Brain pericyte (primary cell): ENCODE measurements around the gene GPR176.

Experiments
- DNase-seq: peaks from one replicate; pipeline ENCODE4 v3.0.0-alpha.2; 2012; ENCODE audit warnings: low read depth, low spot score

The GPR176 gene

DNA sequence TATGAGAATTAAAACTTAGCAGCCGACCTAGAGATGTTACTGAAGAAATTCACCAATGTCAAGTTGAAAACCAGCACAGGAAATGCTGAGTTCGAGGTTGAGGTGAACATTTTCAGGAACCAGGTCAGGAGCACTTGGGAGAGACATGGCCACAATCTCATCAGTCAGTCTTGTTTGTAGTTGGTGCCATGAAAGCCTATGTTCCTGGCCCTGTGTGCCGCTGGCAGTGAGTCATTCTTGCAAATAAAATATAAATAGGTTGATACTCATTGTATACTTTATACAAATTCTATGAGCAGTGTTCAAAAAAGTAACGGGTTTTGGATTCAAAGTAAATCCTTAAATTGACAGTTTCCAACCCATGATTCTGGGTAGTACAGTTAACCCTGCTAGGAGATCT is 135.9 kb downstream of the GPR176 start:
- DNase-seq, result no peak

DNA sequence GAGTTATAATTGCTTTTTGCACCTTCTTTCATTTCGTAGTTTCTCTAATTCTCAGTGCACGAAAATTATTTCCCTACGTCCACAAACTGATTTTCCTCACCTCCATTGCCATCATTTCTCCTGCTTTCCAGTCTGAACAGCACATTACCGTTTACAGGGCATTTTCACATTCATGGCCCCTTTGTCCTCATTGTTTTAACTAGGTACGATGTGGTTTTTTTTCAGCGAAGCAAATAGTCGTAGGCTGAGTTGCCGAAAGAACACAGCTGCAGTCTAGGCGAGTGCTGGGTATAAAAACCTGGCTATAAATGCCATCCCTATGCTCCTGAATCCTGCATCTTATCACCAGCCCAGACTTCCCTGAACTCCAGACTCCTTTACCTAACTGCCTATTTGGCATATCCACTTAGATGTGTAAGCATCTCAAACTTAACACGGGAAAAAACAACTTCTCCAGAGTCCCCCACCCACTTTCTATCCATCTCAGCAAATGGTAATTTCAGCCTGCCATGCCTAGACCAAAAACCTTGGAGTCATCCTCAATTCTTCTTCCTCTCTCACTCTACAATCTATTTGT is 136.7 kb downstream of the GPR176 start:
- DNase-seq, result no peak

DNA sequence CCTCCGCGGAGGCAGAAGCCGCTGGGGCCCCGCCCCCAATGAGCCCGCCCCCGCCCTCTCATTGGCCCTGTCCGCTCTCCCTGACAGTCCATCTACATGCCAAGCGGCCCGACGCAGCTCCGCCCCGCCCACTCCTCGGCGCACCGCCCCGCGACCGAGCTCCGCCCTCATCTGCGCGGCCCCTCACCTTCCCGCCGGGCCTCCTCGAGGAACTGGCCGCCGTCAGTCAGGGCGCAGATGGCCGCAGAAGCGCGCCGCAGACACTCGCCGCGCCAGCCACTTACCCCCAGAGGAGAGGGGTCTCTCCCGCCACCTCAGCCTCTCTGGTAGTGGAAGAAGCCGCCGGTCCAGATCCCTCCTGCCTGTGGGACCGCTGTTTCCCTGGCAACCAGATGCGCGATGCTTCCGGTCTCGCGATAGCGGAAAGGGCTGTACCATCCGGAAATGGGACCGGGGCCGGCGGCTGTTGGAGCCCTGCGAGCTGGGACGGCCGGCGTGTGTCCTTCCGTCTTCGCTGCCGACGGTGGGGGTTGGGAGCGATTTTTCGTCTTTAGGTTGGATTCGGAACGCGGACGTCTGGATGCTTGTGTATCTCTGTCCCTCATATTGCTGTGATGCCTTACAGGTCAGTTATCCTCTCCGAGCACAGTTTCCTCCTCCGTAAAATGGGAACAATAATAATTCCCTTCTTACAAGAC is 137.5 kb downstream of the GPR176 start, which contains the start of gene FSIP1:
TSS of gene FSIP1 (minus strand) at position 401 of the 698 bp plus-strand sequence. CDS start 6,317 bp downstream, outside the sequence.
- peak; percentile 90 for DNase-seq

DNA sequence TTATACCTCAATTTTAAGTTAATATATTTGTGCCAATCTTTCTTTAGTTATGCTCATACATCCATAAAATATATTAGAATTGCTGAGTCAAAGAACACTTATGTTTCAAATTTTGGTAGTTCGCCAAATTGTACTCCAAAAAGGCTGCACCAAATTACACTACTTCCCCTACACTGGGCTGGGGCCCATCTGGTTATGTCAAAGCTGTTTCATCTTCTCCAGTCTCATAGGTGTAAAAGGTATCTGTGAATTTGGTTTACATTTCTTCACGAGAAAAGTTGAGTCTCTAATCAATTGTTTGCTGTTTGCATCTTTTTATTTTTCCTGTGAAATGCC is 138.1 kb downstream of the GPR176 start:
- DNase-seq, result no peak

DNA sequence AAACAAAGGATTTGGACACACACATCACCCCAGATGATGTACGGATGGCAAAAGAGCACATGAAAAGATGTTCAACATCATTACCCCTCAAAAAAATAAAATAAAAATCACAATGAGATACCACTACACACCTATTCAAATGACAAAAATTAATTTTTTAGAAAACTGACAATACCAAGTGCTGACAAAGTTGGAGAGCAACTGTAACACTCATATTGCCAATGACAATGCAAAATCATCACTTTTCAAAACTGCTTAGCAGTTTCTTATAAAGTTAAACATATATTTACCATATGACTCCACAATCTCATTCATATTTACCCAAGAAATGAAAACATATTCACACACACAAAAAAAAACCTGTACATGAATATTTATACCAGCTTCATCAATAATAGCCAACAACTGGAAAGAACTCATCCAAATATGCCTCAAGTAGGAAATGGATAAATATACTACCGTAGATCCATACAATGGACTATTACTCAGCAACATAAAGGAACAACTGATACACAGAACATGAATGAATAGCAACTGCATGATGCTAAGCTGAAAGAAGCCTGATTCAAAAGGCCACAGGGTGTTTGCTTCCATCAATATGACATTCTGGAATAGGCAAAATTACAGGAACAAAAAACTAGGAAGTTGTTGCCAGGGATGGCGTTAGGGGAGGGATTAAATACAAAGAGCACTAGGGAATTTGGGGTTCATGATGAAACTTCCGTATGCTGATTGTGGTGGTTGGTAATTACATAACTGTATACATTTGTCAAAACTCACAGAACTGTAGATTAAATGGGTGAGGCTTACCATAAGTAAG is 138.7 kb downstream of the GPR176 start:
- DNase-seq, result no peak

DNA sequence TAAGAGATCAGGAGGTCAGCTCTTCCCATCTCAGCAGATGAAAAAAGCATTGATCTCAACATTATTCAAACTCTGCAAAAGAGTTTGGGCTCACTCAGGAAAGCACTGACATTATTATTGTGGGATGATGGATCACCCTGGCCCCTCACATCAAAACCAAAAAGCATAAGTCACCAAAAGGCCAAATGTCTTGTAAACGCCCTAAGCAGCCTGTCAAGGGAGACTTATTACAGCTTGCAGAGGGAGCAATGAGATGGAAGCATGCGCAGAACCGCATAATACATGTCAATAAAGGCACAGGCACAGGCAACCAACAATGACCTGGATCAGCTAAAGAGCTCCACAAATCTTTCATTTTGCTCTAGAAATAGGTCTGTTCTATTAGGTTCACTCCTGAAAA is 142.0 kb downstream of the GPR176 start:
- no peak for DNase-seq

DNA sequence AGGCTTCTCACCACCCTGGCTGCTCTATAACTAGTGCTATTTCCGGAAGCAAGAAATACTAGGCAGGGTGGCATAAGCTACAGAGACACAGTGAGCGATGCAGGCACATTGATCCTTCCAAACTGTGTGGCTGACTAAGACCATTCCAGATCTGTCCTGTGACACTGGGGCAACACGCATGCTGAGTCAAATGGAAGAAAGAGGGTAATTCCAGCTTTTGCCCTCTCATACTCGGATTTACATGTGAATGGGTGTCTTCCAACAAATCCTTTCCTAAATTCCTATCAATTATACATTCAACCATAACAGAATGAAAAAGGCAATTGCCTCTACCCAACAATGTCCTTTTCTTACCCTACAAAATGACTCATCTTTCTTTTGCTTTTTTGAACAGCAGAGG is 142.6 kb downstream of the GPR176 start:
- DNase-seq, result no peak

DNA sequence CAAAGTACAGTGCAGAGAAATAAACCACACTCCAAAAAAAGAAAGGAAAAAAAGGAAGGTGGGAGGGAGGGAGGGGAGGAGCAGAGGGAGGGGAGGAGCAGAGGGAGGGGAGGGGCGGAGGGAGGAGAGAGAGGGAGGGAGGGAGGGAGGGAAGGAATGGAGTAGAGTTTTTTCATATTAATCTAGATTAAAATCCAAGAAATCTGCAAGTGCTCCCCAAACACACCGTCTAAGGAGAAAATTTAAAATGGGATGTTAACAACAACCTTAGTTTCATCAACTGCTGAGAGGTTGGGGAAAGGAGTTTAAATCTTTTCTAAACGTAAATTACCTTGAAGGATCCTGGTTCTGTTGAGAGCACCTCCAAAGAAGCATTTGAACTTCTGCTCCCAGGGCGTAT is 144.0 kb downstream of the GPR176 start:
- DNase-seq, result no peak

DNA sequence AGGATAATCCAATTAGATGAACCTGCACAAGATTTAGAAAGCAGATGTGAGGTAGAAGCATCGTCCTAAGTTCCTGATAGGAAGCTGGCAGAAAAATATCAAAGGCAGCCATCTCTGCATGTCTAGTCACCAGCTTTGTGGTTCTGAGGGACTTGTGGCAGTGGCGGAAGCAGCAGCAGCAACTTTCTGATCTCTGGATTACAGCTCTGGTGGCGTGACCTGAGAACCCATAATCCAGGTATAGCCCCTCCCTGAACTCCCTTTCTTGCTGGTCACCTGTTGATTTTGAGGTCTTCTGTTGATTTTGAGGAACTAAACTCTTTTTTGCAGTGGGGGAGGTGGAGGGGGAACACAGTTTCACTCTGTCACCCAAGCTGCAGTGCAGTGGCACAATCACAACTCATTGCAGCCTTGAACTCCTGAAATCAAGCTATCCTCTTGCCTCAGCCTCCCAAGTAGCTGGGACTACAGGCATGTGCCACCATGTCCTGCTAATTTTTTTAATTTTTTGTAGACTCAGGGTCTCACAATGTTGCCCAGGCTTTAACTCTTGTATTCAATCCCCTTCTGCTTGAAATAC is 145.3 kb downstream of the GPR176 start:
- no peak for DNase-seq

DNA sequence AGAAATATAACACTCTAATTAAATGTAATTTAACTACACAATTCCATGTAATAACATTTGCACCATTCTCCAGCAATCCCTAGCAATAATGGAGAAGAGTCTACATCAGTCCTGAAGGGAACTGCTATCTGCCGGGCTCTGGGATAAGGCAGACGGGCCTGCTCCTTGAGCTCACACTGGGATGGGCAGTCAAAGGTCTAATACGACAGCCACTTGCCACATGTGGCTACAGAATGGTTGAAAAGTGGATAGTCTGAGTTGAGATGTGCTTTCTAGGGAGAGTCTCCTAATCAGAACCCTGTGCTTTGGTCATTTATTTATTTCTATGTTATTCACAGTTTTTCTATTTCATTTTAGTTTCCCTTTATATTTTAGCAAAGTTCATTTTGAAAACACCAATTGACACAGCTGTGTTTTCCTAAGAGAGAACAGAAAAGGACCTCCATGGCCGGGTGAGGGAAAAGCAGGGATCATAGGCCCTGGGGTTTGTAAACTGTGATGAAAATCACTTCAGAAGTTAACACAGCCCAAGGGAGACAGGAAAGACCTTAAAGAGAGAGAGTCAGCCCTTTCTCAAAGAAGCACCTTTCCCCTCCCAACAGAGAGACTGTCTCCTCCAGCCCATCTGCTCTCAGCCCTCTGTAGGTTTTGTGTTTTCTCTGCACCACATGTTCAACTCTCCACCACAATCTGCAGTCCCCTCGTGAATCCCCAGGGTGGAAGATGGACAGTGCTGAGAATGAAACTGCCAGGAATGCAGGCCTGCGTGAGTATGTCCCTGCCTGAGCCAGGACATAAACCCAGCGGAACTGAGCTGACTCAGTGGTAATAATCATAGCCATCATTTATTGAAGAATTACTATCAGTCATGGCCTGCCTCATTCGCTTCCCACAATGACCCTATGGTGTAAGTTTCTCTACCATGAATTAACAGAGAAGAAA is 149.0 kb downstream of the GPR176 start:
- peak; percentile 48 for DNase-seq

DNA sequence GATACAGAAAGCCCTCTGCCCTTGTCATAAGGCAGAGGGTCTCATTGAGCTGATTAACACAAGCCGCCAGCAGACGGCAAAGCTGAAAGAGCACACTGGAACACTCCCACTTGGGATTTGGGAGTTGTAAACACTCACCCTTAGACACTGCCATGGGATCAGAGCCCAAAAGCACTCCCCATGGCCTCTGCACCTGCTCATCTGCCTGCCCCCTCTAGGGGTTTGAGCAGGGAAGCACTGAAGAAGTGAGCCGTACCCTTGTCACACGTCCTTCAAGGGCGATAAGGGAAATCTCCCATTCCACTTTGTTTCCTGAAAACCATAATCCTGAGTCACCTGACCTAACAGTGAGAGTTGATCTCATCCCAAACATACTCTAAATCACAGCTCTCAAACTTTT is 152.1 kb downstream of the GPR176 start:
- DNase-seq, result no peak

DNA sequence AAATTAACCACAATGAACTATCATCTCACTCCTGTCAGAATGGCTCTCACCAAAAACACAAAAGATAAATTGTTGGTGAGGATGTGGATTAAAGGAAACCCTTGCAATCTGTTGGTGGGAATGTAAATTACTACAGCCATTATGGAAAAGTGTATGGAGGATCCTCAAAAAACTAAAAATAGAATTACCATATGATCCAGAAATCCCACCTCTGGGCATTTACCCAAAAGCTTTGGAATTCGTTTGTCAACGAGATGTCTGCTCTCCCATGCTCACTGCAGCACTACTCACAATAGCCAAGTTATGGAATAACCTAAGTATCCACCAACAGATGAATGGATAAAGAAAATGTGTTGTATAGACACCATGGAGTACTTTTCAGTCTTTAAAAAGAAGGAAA is 159.1 kb downstream of the GPR176 start:
- DNase-seq, result no peak

DNA sequence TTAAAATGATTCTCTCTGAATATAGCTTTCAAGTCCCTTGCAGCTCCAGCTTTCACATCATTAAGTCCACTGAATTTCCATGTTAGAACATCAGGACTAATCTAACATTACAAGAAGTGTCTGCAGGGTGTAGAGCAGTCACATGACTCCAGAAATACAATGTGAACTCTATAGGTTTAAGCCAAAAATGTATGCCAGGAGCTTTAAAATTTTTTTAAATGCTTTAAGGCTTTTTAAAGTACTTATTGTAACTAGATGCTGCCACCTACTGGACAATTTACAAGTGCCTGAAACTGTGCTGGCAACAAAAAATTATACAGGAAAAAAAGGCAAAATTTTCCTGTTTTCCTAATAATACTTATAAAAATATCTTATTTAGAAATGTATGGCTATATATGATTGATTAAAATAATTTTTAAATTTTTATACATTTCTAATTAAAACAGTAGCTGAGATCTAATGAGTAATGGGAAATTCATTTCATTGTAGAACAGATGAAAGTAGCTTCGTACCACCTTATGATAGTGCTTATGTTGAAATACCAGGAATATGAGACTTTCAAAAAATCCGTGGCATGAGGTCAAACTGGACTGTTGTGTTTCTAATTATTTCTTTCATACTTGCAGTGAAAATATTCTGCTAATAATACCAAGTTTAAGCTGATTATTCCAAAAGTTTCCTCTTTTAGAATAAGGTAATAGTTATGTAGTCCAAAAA is 163.1 kb downstream of the GPR176 start:
- DNase-seq, result no peak

DNA sequence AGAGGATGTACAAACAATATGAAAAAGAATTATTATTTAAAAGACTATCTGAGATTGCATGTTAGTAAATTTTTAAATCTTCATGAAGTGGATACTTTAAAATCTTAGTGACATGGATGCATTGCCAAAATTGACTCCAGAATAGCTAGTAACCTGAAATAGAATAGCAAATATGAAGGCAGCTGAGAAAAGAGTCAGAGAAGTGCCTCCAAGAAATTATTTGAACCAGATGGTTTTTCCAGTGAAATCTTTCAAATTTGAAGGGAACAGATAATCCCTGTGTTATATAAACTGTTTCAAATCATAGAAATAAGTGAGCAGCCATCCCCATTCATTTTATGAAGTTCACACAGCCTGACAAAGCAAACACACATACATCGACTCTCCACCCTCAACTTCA is 167.1 kb downstream of the GPR176 start:
- DNase-seq, result no peak

DNA sequence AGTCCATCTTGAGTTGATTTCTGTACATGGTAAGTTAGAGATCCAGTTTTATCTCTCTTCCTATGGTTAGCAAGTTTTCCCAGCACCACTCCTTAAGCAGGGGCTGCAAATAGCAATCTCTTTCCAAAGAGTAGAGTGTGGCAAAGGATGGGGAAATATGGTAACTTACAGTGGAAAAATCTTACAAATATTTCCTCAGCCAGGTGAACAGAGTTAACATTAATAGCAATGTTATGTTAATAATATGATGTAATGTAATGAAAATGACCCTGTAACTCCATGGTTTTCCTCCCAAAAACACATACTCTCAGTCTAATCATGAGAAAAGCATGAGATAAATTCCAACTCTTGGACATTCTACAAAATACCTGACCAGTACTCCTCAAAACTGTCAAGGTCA is 167.8 kb downstream of the GPR176 start:
- DNase-seq, result no peak
